Right lung (tissue), 10 donors: ENCODE measurements around the gene ITGA1. TPM values are rescaled to one million over a fixed set of nuclear protein-coding genes. Genes with fewer than 3 reads are reported as not detected.
"Not testable (repeated sequence)": the region's sequence is repeated elsewhere in the genome, so short reads cannot be mapped to it uniquely, and the experiment has no call there.

ENCODE experiments used
- DNase-seq, 2 donors: peaks; one replicate each; pipeline ENCODE4 v3.0.0-alpha.2; 2013
- long read RNA-seq, 8 donors: transcript quantifications; one replicate each; lab custom pipeline, GENCODE V29; 2026
- polyA plus RNA-seq, 5 donors: library from polyadenylated mRNA; unstranded; fragments of 120-200 nt; gene quantifications; one replicate each; pipeline versions ENCODE4 v1.2.1 to v1.2.3, GENCODE V29; 2013; ENCODE audit warnings: inconsistent platforms in 1 of 5, low replicate concordance in 1 of 5; ENCODE audit not compliant: insufficient read length in 5 of 5, insufficient read depth in 1 of 5

Gene ITGA1
- 100 to 1,000 TPM in 1 of 5 donors, 10 to 100 TPM in 4; 32.4 to 104 (median 93.9) TPM for polyA plus RNA-seq
- long read RNA-seq, donor 1, full-length matches to known transcripts, result 8 of 15 reads
- long read RNA-seq, donor 1, partial matches to known transcripts, result 7 of 15 reads
- long read RNA-seq, donor 1, other reads (novel, unspliced or antisense), result 0 of 15 reads
- long read RNA-seq, donor 2, full-length matches to known transcripts, result 5 of 32 reads
- long read RNA-seq, donor 2, partial matches to known transcripts, result 27 of 32 reads
- long read RNA-seq, donor 2, other reads (novel, unspliced or antisense), result 0 of 32 reads
- long read RNA-seq, donor 3, full-length matches to known transcripts, result 6 of 22 reads
- long read RNA-seq, donor 3, partial matches to known transcripts, result 16 of 22 reads
- long read RNA-seq, donor 3, other reads (novel, unspliced or antisense), result 0 of 22 reads
- long read RNA-seq, donor 4, full-length matches to known transcripts, result 8 of 55 reads
- long read RNA-seq, donor 4, partial matches to known transcripts, result 47 of 55 reads
- long read RNA-seq, donor 4, other reads (novel, unspliced or antisense), result 0 of 55 reads
- long read RNA-seq, donor 5, full-length matches to known transcripts, result 10 of 40 reads
- long read RNA-seq, donor 5, partial matches to known transcripts, result 30 of 40 reads
- long read RNA-seq, donor 5, other reads (novel, unspliced or antisense), result 0 of 40 reads
- long read RNA-seq, donor 6, full-length matches to known transcripts, result 6 of 21 reads
- long read RNA-seq, donor 6, partial matches to known transcripts, result 15 of 21 reads
- long read RNA-seq, donor 6, other reads (novel, unspliced or antisense), result 0 of 21 reads
- long read RNA-seq, donor 7, full-length matches to known transcripts, result 7 of 65 reads
- long read RNA-seq, donor 7, partial matches to known transcripts, result 58 of 65 reads
- long read RNA-seq, donor 7, other reads (novel, unspliced or antisense), result 0 of 65 reads
- long read RNA-seq, donor 8, full-length matches to known transcripts, result 4 of 4 reads
- long read RNA-seq, donor 8, partial matches to known transcripts, result 0 of 4 reads
- long read RNA-seq, donor 8, other reads (novel, unspliced or antisense), result 0 of 4 reads

GRCh38 chr5:52787600-52788504 lies at the start of gene ITGA1, which contains the start of gene PELO:
Gene ITGA1 (plus strand): TSS chr5:52787916. CDS start chr5:52788354, 438 bp downstream.
Gene PELO (plus strand): TSS chr5:52787916. CDS start chr5:52800395, 12,479 bp downstream.
- peak; percentile 88 to 91 for DNase-seq

DNA sequence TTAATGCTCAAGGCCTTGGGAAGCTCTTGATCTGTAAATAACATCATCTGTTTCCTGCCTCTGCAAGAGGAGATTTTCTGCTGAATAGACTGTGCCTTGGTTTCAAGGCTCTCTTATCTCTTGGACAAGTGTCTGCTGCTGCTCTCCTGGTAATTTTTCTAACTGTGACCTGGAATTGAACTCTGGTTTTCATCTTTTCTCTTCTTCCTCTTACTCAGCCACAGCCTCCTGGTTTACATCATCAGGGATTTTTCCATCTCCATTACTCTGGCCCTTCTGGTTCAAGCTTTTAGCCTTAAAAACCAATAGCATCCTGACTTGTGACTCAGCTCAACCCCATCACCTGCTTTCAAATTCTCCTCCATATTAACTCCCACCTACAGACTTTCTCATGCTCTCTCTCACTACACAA lies 49.6 kb upstream of the ITGA1 start:
- DNase-seq, result no peak

DNA sequence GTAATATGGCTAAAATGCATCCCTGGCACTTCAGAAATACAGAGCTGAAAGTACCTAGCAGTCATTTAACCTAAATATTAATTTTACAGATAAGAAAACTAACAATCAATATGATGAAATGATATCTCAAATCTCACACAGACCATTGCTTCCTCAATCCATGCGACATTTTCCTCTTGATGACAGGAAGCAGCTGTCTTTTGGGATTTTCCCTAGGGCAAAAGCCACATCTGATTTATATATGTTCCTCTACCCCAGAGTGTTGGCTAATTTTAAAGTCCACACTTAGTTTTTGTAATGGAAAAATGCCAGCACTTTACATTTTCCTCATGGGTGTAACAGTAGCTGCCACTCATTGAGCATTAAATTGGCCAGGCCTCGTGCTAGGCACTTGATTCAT lies 47.7 kb upstream of the ITGA1 start:
- no peak for DNase-seq

- no peak for DNase-seq
Observed at GRCh38 chr5:52743012-52743411, 44.7 kb upstream of the ITGA1 start.

DNA sequence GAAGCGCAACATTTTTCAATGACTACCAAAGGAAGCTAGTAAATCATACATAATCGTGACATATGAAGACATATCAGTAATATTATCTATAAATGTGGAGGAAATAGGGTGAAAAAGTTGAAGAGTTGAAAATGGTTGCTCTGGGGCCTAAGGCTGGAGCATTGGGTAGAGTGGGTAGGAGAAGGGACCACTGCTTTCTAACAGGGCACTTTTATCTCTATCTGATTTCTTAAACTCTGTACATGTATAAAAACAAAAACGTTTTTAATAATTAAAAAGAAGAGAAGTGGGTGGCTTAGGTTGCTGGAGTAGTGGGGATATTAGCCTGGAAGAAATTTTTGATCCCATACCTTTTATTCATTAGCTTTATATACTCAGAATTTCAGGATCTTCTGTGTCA lies 44.2 kb upstream of the ITGA1 start:
- no peak for DNase-seq

DNA sequence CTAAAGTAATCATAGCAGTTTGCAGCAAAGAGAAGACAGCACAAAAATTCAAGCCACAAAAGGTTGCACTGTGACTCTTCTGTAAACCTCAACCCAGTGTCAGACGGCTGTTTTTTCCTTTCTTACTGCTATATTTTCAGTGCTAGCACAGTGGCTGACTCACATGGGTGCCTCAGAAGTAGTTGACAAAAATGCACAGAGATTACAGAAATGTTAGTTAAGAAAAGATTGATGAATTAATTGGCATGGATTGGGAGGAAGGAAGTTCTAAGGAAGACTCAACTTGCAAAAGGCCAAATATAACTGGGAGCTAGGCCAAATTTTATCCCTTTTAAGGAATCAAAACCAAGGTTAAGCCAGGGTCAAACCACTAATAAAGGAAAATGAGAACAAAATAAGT lies 43.7 kb upstream of the ITGA1 start:
- DNase-seq, result no peak

DNA sequence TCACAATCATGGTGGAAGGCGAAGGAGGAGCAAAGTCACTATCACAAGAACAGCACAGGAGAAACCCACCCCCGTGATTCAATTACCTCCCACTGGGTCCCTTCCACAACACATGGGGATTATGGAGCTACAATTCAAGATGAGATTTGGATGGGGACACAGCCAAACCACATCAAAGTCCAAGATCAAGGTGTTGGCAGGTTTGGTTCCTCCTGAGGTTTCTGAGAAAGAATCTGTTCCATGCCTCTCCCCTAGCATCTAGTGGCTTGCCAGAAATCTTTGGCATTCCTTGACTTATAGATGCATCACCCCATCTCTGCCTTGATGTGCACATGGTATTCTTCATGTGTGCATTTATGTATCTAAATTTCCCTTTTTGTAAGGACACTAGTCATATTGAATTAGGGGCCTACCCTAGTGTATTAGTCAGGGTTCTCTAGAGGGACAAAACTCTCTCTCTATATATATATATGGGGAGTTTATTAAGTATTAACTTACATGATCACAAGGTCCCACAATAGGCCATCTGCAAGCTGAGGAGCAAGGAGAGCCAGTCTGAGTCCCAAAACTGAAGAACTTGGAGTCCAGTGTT lies 42.8 kb upstream of the ITGA1 start:
- DNase-seq, result not testable (repeated sequence)

DNA sequence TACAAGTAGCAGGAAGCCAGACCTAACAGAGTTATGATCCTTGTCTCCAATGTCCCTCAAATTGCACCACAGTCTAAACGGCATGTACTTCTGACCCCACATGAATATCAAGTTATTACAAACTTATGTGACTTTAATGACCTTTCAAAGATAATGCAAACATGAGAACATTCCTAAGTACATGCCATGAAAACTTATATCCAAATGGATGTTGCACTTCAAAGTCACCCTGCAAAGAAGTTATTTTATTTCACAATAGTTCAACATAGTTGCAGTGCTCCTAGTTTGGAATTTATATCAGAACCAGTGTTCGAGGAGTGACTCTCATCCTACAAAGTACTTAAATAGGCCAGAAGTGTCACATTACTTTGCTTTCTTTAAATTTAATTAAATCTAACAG lies 41.2 kb upstream of the ITGA1 start:
- DNase-seq, result no peak

GRCh38 chr5:52748590-52748989 lies 39.1 kb upstream of the ITGA1 start:
- DNase-seq, result no peak

- DNase-seq, result no peak
Observed at GRCh38 chr5:52749666-52750065, 38.0 kb upstream of the ITGA1 start.

GRCh38 chr5:52751137-52751536 lies 36.6 kb upstream of the ITGA1 start:
- DNase-seq, result no peak

GRCh38 chr5:52754051-52754450 lies 33.7 kb upstream of the ITGA1 start:
- no peak for DNase-seq

DNA sequence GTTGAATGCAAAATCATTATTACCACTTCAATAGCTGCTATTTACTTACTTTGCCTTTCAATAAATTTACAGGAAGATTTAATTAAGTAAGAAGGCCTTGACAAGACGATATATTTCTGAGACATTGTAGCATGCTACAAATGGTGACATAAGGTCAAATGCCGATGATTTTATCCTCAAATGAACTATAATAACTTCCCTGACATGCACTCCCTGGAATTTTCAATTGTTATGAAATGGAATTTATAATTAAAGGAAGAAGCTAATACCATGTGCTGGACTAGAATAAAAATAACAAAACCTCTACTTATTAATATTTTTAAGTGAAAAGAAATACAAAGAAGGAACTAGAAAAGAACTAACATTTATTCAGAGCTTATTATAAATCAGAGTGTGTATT lies 30.2 kb upstream of the ITGA1 start:
- DNase-seq, result no peak

GRCh38 chr5:52758014-52758413 lies 29.7 kb upstream of the ITGA1 start:
- no peak for DNase-seq

GRCh38 chr5:52759331-52759730 lies 28.4 kb upstream of the ITGA1 start:
- DNase-seq, result no peak

DNA sequence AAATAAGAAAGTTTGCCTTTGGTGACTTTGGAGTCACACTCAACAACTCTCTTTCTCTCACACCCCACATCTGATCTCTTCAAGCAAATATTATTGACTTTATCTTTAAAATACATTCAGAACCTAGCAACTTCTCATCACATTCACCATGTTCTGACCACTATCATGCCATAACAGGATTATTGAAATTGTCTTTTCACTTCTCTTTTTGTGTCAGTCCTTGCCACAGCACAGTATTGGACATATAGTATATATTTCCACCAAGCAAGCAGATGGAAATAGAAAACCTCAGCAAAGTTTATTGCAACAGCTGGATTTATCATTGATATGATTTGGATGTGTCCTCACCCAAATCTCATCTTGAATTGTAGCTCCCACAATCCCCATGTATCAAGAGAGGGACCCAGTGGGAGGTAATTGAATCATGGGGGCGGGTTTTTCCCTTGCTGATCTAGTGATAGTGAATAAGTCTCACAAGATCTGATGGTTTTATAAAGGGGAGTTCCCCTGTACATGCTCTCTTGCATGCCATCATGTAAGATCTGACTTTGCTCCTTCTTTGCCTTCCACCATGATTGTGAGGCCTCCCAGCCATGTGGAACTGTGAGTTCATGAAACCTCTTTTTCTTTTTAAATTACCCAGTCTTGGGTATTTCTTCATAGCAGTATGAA lies 26.9 kb upstream of the ITGA1 start:
- DNase-seq, result no peak

DNA sequence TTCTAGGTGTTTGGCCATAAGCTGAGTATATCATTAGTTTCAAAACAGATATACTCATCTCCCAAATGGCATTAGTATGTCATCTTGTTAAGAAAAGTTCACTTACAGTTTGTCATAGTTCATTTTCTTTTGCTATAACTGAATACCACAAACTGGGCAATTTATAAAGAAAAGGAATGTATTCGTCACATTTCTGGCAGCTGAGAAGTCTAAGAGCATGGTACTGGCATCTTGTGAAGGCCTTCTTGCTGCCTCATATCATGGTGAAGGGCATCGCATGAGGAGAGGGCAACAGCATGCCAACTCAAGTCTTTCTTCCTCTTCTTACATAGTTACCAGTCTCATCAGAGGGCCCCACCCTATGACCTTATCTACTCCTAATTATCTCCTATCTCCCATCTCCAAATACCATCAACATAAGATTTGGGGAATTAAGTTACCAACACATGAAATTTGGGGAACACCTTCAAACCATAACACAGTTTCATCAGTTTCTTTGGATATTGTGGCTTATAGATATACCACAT lies 20.4 kb upstream of the ITGA1 start:
- DNase-seq, result no peak

- DNase-seq, result no peak
Observed at GRCh38 chr5:52767766-52768480, 19.8 kb upstream of the ITGA1 start.

GRCh38 chr5:52769061-52769460 lies 18.7 kb upstream of the ITGA1 start:
- DNase-seq, result no peak
